Lower leg skin (tissue), 4 donors: Measurements from ENCODE around the gene HSF4. TPM values are rescaled to one million over a fixed set of nuclear protein-coding genes. Genes with fewer than 3 reads are reported as not detected.

ENCODE experiments used
- DNase-seq, 2 donors: peaks; one replicate each; pipeline ENCODE4 v3.0.0-alpha.2; 2019; ENCODE audit warnings: low spot score in 2 of 2
- H3K4me3 ChIP-seq: fragments of 200-600 bp; sonication (generic); 2 replicates; pipeline ENCODE4 v1.5.1; 2017; ENCODE audit warnings: mild to moderate bottlenecking, low read depth; ENCODE audit not compliant: poor library complexity, severe bottlenecking
- POLR2A ChIP-seq, 2 donors: fragments of 450-650 bp; IDR thresholded peaks; one replicate each; pipeline ENCODE4 v1.6.1; 2016 to 2017; ENCODE audit warnings: antibody characterized with exemption in 2 of 2, mild to moderate bottlenecking in 1 of 2, moderate library complexity in 1 of 2
- WGBS, 2 donors: methylation state at CpG; one replicate each; pipeline ENCODE4 v1.1.5; 2018; 5-methylcytosine and 5-hydroxymethylcytosine counted together
- intact Hi-C: fragments of 100-400 bp; cut with DNase I; formaldehyde crosslinking; loops from one replicate; pipeline ENCODE4 v1.15.0; 2023; ENCODE audit warnings: low total_unique reads
- total RNA-seq, 4 donors: library from RNA; depleted of rRNA; stranded (reverse); fragments of >200 nt; gene quantifications; one replicate each; pipeline ENCODE4 v1.1.0, GENCODE V29; 2016
- TF ChIP-seq, protein P1 (sequence below), 3 donors: fragments of 450-650 bp; IDR thresholded peaks; one replicate each; pipeline ENCODE4 v1.5.1; 2016; ENCODE audit warnings: antibody characterized with exemption in 3 of 3, mild to moderate bottlenecking in 3 of 3, moderate library complexity in 2 of 3

HSF4 gene
- total RNA-seq, 4 donors from 2014 or later = 48.3 to 131 (median 64.7) TPM

- intact Hi-C loops = no loop called here
- peak in 1 of 2 donors; percentile 89 for DNase-seq
- peak within 1 kb of the TSS; percentile 4 for H3K4me3 ChIP-seq
- WGBS, 2 donors = 34 to 41% methylated on average over 18 to 37 of the region's 61 CpGs
- TF ChIP-seq POLR2A (IDR thresholded peaks at IDR 0.05) = no peak
- TF ChIP-seq, protein P1, sequence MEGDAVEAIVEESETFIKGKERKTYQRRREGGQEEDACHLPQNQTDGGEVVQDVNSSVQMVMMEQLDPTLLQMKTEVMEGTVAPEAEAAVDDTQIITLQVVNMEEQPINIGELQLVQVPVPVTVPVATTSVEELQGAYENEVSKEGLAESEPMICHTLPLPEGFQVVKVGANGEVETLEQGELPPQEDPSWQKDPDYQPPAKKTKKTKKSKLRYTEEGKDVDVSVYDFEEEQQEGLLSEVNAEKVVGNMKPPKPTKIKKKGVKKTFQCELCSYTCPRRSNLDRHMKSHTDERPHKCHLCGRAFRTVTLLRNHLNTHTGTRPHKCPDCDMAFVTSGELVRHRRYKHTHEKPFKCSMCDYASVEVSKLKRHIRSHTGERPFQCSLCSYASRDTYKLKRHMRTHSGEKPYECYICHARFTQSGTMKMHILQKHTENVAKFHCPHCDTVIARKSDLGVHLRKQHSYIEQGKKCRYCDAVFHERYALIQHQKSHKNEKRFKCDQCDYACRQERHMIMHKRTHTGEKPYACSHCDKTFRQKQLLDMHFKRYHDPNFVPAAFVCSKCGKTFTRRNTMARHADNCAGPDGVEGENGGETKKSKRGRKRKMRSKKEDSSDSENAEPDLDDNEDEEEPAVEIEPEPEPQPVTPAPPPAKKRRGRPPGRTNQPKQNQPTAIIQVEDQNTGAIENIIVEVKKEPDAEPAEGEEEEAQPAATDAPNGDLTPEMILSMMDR (IDR thresholded peaks at IDR 0.05) = no peak
These were observed 34.7 kb downstream of the HSF4 start, which contains the start of gene ELMO3 for GRCh38 chr16:67199011-67199807. ELMO3 (plus strand) TSS chr16:67199131; CDS start chr16:67199327, 196 bp downstream.

DNA sequence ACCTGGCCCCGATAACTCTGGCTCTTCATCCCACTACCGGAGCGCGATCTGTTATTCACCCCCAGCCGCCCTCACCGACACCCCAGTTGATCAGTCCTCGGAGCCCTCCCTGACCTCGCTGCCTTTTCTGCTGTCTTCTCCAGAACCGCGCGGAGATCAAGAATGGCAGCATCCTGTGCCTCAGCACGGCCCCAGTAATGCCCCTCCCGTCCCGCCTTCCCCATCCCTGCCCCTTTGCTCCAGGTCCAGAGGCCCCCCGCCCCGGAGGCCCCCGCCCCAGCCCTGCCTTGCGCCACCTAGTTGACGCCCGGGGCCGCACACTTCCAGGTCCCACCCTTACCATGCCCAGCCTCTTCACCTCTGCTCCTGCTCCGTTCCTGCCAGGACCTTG lies 35.3 kb downstream of the HSF4 start:
- 29 to 51% methylated on average over 21 to 22 of the region's 22 CpGs for WGBS, 2 donors
- no peak for DNase-seq
- no peak overlapping the region for H3K4me3 ChIP-seq
- no peak for TF ChIP-seq POLR2A (IDR thresholded peaks at IDR 0.05)
- TF ChIP-seq, protein P1 (IDR thresholded peaks at IDR 0.05) = no peak
- intact Hi-C loops = no loop called here

- WGBS, 2 donors = 81 to 86% methylated on average over 5 to 7 of the region's 8 CpGs
- no peak for TF ChIP-seq POLR2A (IDR thresholded peaks at IDR 0.05)
- TF ChIP-seq, protein P1 (IDR thresholded peaks at IDR 0.05) = no peak
- H3K4me3 ChIP-seq = no peak overlapping the region
These were observed 35.9 kb downstream of the HSF4 start for GRCh38 chr16:67200491-67200890.

DNA sequence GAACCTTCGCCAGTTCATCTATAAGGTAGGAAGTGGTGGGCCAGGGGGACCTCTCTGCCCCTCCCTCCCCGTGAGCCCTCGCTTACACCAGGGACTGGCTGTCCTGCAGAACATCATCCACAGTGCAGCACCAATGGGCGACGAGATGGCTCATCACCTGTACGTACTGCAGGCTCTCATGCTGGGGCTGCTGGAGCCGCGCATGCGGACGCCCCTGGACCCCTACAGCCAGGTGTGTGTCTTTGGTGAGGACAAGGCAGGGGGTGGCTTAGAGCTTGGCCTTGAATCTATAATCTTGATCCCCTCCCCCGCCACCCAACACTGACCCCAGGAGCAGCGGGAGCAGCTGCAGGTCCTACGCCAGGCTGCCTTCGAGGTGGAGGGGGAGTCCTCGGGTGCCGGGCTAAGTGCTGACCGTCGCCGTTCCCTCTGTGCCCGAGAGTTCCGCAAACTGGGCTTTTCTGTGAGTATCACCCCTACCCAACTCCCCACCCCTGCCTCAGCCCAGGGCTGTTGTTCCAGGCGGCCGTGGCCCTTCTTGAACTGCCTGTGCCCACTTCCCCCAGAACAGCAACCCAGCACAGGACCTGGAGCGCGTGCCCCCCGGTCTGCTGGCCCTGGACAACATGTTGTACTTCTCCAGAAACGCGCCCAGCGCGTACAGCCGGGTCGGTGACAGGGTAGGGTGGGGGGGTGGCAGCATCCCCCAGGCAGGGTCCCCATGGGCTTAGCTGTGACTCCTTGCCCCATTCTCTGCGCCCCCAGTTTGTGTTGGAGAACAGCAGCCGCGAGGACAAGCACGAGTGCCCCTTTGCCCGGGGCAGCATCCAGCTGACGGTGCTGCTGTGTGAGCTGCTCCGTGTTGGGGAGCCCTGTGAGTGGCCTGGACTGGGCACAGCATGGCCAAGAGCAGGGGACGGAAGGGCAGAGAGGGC lies 37.1 kb downstream of the HSF4 start:
- intact Hi-C loops = no loop called here
- TF ChIP-seq POLR2A (IDR thresholded peaks at IDR 0.05) = no peak
- TF ChIP-seq, protein P1 (IDR thresholded peaks at IDR 0.05) = no peak
- DNase-seq = no peak
- WGBS, 2 donors = 92 to 94% methylated on average over 40 of the region's 40 CpGs
- no peak overlapping the region for H3K4me3 ChIP-seq

More at GRCh38 chr16:67200491-67200890, 35.9 kb downstream of the HSF4 start:
- intact Hi-C loops = no loop called here
- no peak for DNase-seq

GRCh38 chr16:67202426-67202825 lies 37.9 kb downstream of the HSF4 start:
- TF ChIP-seq, protein P1 (IDR thresholded peaks at IDR 0.05) = no peak
- no peak for TF ChIP-seq POLR2A (IDR thresholded peaks at IDR 0.05)
- intact Hi-C loops = no loop called here
- DNase-seq = no peak
- WGBS, 2 donors = 85 to 89% methylated on average over 8 to 12 of the region's 12 CpGs
- no peak overlapping the region for H3K4me3 ChIP-seq
